T-helper 9 cell (primary cell): Measurements from ENCODE around the gene BBOX1.
"Not testable (repeated sequence)": the region's sequence is repeated elsewhere in the genome, so short reads cannot be mapped to it uniquely, and the experiment has no call there.

ENCODE experiments used
- DNase-seq: peaks from one replicate; pipeline ENCODE4 v3.0.0-alpha.2; 2020

Gene BBOX1

GRCh38 chr11:27130806-27131205 is 90.2 kb downstream of the BBOX1 start:
- no peak for DNase-seq

GRCh38 chr11:27135924-27136329 is 95.3 kb downstream of the BBOX1 start:
- DNase-seq, result not testable (repeated sequence)

- DNase-seq, result no peak
Measured at GRCh38 chr11:27138716-27139115, 98.1 kb downstream of the BBOX1 start.

- no peak for DNase-seq
Measured at GRCh38 chr11:27139742-27140367, 99.2 kb downstream of the BBOX1 start.

- DNase-seq, result no peak
Measured at GRCh38 chr11:27141576-27141975, 101.0 kb downstream of the BBOX1 start.

GRCh38 chr11:27147916-27148315 is 107.3 kb downstream of the BBOX1 start:
- no peak for DNase-seq

- DNase-seq, result no peak
Measured at GRCh38 chr11:27148506-27148905, 107.9 kb downstream of the BBOX1 start.

GRCh38 chr11:27150098-27150497 is 109.5 kb downstream of the BBOX1 start:
- no peak for DNase-seq

GRCh38 chr11:27153136-27153535 is 112.5 kb downstream of the BBOX1 start:
- no peak for DNase-seq

GRCh38 chr11:27158456-27159334 is 118.1 kb downstream of the BBOX1 start:
- DNase-seq, result no peak

- no peak for DNase-seq
Measured at GRCh38 chr11:27159335-27159679, 118.7 kb downstream of the BBOX1 start.

- no peak for DNase-seq
Measured at GRCh38 chr11:27161071-27161470, 120.5 kb downstream of the BBOX1 start.

- no peak for DNase-seq
Measured at GRCh38 chr11:27162237-27162636, 121.6 kb downstream of the BBOX1 start.

- no peak for DNase-seq
Measured at GRCh38 chr11:27166130-27166529, 125.5 kb downstream of the BBOX1 start.

- DNase-seq, result no peak
Measured at GRCh38 chr11:27171376-27171958, 130.9 kb downstream of the BBOX1 start.

GRCh38 chr11:27173545-27173944 is 132.9 kb downstream of the BBOX1 start:
- DNase-seq, result no peak

- DNase-seq, result no peak
Measured at GRCh38 chr11:27174021-27174420, 133.4 kb downstream of the BBOX1 start.

- no peak for DNase-seq
Measured at GRCh38 chr11:27174672-27175210, 134.1 kb downstream of the BBOX1 start.

- not testable (repeated sequence) for DNase-seq
Measured at GRCh38 chr11:27175562-27175961, 134.9 kb downstream of the BBOX1 start.
